GM12801 (cell line): ENCODE results near the gene RGS1.

Experiments
- CTCF ChIP-seq: IDR thresholded peaks from one replicate; pipeline ENCODE4 v1.5.1; 2011; ENCODE audit warnings: control low read depth; ENCODE audit not compliant: insufficient read length; ENCODE audit errors: extremely low read depth

RGS1 gene

GRCh38 chr1:192575499-192576189, at the start of gene RGS1:
RGS1 (plus strand) TSS chr1:192575773; CDS start chr1:192575793, 20 bp downstream.
- no peak for TF ChIP-seq CTCF

GRCh38 chr1:192527111-192527795, 48.3 kb upstream of the RGS1 start:
- TF ChIP-seq CTCF = no peak

- no peak for TF ChIP-seq CTCF
These were observed 47.6 kb upstream of the RGS1 start for GRCh38 chr1:192527950-192528349.

GRCh38 chr1:192529031-192529755, 46.4 kb upstream of the RGS1 start:
- TF ChIP-seq CTCF = no peak

- no peak for TF ChIP-seq CTCF
These were observed 45.8 kb upstream of the RGS1 start for GRCh38 chr1:192529811-192530210.

GRCh38 chr1:192530254-192530653, 45.3 kb upstream of the RGS1 start:
- no peak for TF ChIP-seq CTCF

- TF ChIP-seq CTCF = no peak
These were observed 40.9 kb upstream of the RGS1 start for GRCh38 chr1:192534666-192535065.
